Activated CD8-positive, alpha-beta memory T cell treated with anti-CD3 and anti-CD28 coated beads, Interleukin-2, amount 50 U/mL, for 24 hours (primary cell): ENCODE data around the gene IGFALS.

Experiments used
- DNase-seq: peaks from one replicate; pipeline ENCODE4 v3.0.0-alpha.2; 2020; ENCODE audit errors: extremely low read depth

Gene IGFALS

GRCh38 chr16:1790261-1790610 lies 3.3 kb downstream of the IGFALS start:
- DNase-seq = no peak

GRCh38 chr16:1789643-1790045 lies 3.9 kb downstream of the IGFALS start:
- no peak for DNase-seq

- DNase-seq = no peak
These were observed 4.8 kb downstream of the IGFALS start for GRCh38 chr16:1788708-1789100.

GRCh38 chr16:1788095-1788707 lies 5.3 kb downstream of the IGFALS start:
- no peak for DNase-seq

- no peak for DNase-seq
These were observed 6.0 kb downstream of the IGFALS start for GRCh38 chr16:1787322-1788094.

- no peak for DNase-seq
These were observed 6.5 kb downstream of the IGFALS start for GRCh38 chr16:1787056-1787321.

GRCh38 chr16:1786242-1787055 lies 7.1 kb downstream of the IGFALS start:
- no peak for DNase-seq

- no peak for DNase-seq
These were observed 7.7 kb downstream of the IGFALS start for GRCh38 chr16:1785846-1786170.

GRCh38 chr16:1784977-1785845 lies 8.3 kb downstream of the IGFALS start:
- DNase-seq = no peak

GRCh38 chr16:1782408-1783264 lies 10.9 kb downstream of the IGFALS start, which contains the start of the genes NUBP2 and SPSB3:
Gene NUBP2 (plus strand): TSS chr16:1782960. CDS start chr16:1783021, 61 bp downstream.
Gene SPSB3 (minus strand): TSS chr16:1782571. CDS start chr16:1781483, 1,088 bp downstream.
- DNase-seq = peak; percentile 95

- DNase-seq = no peak
These were observed 11.6 kb downstream of the IGFALS start for GRCh38 chr16:1781758-1782407.

GRCh38 chr16:1781254-1781653 lies 12.3 kb downstream of the IGFALS start:
- no peak for DNase-seq

- no peak for DNase-seq
These were observed 12.8 kb downstream of the IGFALS start for GRCh38 chr16:1780677-1781072.

- no peak for DNase-seq
These were observed 13.5 kb downstream of the IGFALS start for GRCh38 chr16:1779741-1780676.

GRCh38 chr16:1779234-1779701 lies 14.2 kb downstream of the IGFALS start:
- DNase-seq = no peak

GRCh38 chr16:1778200-1779179 lies 15.0 kb downstream of the IGFALS start:
- no peak for DNase-seq

- DNase-seq = no peak
These were observed 15.9 kb downstream of the IGFALS start for GRCh38 chr16:1777375-1778199.
